OCI-LY7 (cell line): ENCODE results near the gene ZNF469.
"Not testable (repeated sequence)": the region's sequence is repeated elsewhere in the genome, so short reads cannot be mapped to it uniquely, and the experiment has no call there.

Experiments used
- CTCF ChIP-seq: fragments of 200-600 bp; sonication (generic); conservative IDR thresholded peaks from 2 replicates; pipeline ENCODE4 v1.5.1; 2014; ENCODE audit warnings: mild to moderate bottlenecking, antibody characterized with exemption, low read length, moderate library complexity, mixed read lengths
- EZH2phosphoT487 ChIP-seq: fragments of 200-600 bp; sonication (generic); IDR thresholded peaks from 2 replicates; pipeline ENCODE4 v1.6.1; 2018; ENCODE audit warnings: low read depth, borderline replicate concordance, mild to moderate bottlenecking, mixed run types, antibody characterized with exemption, low read length, moderate library complexity, mixed read lengths

GRCh38 chr16:88360401-88360800, 22.4 kb upstream of the ZNF469 start:
- TF ChIP-seq CTCF, EZH2phosphoT487: not testable (repeated sequence)
